GM18507 (cell line): ENCODE results near the gene ITM2C.

Experiments used
- DNase-seq: peaks from one replicate; pipeline ENCODE4 v3.0.0; 2011; ENCODE audit warnings: low read depth; ENCODE audit not compliant: insufficient read length; ENCODE audit errors: extremely low spot score
- FAIRE-seq: peaks from 2 replicates; lab custom pipeline; 2011; peaks lifted over from hg19 to GRCh38; lab: Jason Lieb, UNC

The ITM2C gene

GRCh38 chr2:230864605-230865306, at the start of gene ITM2C:
TSS of gene ITM2C (plus strand) at chr2:230864942. CDS start at chr2:230865026, 84 bp downstream.
- FAIRE-seq = peak; percentile 82

DNA sequence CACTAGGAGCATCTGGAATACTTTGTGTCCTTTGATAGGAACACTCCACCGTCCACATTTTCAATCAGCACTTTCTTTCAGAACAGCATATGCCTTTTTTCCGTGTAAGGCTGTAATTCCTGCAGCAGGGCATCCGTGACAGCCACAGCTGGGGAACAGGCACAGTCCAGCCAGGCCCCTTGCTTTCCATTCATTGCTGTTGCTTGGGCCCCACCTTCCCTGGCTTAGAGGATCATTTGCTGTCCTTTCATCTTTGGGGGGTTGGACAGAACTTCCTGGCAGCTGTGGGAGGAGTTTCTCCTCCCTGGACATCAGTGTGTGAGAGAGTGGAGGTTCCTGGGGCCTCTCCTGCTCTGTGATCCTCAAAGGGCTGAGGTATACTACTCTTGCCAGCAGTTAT, 49.7 kb upstream of the ITM2C start:
- no peak for DNase-seq
- FAIRE-seq = no peak

More at GRCh38 chr2:230864605-230865306, at the start of gene ITM2C:
- no peak for DNase-seq

DNA sequence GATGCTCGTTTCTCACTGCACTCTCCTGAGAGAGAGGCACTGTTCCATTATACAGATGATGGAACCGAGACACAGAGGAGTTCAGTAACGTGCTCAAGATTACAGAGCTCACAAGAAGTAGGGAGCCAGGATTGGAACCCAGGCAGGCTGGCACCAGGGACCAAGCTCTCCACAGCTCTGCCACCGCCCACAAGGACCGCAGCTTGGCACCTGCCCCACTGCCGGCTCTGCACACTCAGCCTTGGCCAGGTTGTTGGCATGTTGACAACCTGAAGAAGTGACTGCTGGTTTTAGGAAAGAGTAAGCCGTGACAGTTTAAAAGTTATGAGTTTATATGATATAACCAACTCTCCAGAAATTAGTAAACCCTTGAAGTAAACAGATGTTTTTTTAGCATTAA, 48.0 kb upstream of the ITM2C start:
- DNase-seq (no peak), FAIRE-seq (no peak)

GRCh38 chr2:230819433-230819832, 45.3 kb upstream of the ITM2C start:
- DNase-seq = no peak
- no peak for FAIRE-seq

- DNase-seq (no peak), FAIRE-seq (no peak)
Measured at GRCh38 chr2:230821261-230821990, 43.3 kb upstream of the ITM2C start.

DNA sequence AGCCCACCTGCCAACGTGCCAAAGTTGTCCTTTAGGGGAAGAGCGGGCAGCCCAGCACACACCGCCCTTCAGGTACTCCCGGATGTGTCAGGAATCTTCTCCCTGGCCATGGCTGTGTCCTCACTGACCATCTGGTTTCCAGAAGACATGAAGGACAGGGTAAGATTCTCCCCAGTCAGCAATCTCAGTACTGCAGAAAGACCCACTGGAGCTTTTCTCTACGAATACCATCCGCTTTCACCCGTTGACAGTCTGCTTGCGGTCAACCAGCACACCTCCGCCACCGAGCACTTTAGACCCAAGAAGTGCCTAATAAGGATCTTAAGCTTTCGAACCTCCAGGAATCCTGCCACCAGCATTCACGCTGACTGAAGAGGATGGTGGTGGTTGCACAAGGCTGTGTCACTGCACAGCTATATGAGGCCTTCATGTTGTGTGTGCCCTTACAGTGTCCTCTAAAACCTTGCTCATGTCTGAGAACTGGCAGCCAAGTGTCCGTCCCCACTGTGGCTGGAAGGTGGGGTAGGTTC, 42.7 kb upstream of the ITM2C start:
- no peak for DNase-seq
- no peak for FAIRE-seq

- DNase-seq = no peak
- no peak for FAIRE-seq
Measured at GRCh38 chr2:230823264-230823964, 41.3 kb upstream of the ITM2C start.

DNA sequence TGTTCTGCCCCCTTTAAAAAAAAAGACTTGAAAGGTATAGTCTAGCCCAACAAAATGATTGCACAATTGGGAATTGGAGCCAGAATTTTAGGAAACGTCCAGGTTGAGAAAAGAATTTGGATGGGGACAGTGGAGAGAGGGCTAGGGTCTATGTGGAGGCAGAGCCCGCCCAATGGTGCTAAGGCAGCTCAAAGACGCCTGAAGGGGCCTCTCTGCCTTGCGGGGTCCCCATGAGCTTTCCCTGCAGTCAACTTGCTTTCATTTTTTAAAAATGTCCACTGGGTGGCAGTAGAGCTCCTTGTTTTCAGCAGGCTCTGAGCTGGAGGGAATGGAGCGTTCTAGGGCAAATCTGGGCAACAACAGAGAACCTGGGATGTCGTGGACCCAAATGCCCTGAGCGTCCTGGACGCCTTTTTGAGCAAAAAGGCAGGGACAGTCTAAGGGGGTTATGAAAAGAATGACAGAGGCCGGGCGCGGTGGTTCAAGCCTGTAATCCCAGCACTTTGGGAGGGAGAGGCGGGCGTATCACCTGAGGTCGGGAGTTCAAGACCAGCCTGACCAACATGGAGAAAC, 40.2 kb upstream of the ITM2C start:
- DNase-seq (peak; percentile 66), FAIRE-seq (peak; percentile 93)

DNA sequence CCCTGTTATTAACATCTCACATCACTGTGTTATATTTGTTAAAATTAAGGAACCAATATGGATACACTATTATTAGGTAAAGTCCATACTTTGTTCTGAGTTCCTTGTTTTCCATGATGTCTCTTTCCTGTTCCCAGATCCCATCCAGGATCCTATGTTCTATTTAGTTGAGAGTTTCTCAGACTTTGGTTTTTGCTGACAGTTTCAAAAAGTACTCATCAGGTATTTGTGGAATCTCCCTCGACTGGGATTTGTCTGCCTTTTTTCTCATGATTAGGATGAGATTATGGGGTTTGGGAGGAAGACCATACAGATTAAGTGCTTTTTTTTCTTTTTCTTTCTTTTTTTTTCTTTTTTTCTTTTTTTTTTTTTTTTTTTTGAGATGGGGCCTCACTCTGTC, 39.4 kb upstream of the ITM2C start:
- no peak for DNase-seq
- FAIRE-seq = no peak

- FAIRE-seq (no peak), DNase-seq (no peak)
Measured at GRCh38 chr2:230827774-230828271, 36.9 kb upstream of the ITM2C start.

DNA sequence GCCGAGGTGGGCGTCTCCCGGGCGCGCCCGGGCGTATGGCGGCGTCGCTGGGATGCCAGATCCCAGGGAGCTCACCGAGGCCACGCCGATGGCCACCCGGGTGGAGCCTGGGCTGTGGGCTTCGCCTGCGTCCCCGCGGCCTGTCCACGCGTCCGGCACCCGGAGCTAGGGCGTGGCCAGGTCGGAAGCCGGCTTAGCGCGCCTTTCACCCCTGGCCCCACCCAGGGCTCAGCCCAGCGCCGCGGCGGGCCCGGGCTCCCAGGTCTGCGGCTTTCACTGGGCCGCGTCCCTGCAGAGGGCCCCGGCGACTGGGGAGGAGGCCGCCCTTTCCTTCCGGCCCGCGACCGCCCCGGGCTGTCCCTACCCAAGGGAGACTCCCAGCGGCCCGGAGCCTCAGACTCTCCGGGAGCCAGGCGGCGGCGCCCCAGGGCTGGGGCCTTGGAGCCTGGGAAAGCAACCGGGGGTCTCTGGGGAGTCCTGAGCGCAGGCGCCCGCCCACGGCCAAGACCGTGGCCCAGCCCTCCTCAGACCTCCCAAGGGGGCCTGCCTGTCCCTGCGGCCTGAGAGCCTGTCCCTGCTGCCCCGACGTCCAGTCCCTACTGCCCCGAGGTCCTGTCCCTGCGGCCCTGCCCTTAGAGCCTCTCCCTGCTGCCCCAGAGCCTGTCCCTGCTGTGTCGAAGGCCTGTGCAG, 36.3 kb upstream of the ITM2C start:
- no peak for FAIRE-seq
- DNase-seq = peak; percentile 30

DNA sequence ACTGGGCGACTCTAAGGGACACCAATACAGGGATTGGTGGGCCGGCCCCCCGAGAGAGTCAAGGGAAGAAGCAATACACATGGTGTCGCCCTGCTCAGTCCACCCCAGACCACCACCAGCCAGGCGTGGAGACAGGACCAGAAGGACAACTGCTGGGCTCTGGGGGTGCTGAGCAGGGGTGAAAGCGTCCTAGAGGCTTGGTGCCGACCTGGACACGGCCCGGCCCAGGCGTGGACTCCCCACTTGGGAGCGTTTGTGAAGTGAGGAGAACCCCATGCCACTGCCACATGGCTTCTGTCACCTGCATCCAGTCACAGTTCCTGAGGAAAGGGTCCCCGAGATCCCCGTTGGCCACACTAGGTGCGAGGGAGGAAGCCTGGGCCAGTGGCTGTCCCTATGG, 35.4 kb upstream of the ITM2C start:
- no peak for FAIRE-seq
- no peak for DNase-seq

GRCh38 chr2:230829959-230830358, 34.8 kb upstream of the ITM2C start:
- DNase-seq (no peak), FAIRE-seq (no peak)

GRCh38 chr2:230830428-230830827, 34.3 kb upstream of the ITM2C start:
- FAIRE-seq (no peak), DNase-seq (no peak)

- DNase-seq = no peak
- FAIRE-seq = no peak
Measured at GRCh38 chr2:230840301-230840700, 24.4 kb upstream of the ITM2C start.

DNA sequence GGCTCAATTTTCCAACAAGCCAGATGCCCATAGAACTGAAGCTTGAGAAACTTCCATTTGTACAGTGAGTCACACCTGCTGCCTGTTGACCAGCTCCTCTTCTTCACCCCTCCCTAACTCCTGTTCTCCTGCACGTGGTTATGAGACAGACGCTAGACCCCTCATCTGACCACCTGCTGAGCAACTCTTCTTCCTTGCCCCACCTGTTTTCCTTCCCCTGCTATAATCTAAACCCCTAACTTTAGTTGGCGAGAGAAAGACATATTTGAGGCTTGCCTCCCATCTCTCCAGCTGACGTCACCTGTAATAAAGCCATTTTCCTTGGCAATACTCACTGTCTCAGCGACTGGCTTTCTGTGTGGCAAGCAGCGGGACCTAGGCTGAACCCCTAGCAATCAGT, 22.3 kb upstream of the ITM2C start:
- no peak for DNase-seq
- FAIRE-seq = no peak

DNA sequence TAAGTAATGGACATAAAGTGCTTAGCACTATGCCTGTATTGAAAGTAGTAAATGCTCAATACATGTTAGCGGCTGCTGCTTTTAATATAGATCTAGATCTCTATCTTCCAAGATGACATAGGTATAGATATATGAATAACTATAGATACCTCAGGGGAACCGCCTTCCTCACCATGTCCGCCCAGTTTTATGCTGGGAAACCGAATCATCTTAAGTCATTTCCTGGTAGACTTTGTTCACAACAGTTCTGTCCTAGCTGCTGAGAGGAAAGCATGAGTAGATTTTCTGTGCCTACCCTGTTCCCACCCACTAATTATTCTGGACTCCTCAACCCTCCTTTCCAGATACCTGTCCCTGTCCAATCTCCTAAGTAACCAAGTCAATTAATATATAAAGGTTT, 21.6 kb upstream of the ITM2C start:
- no peak for FAIRE-seq
- no peak for DNase-seq

- no peak for FAIRE-seq
- no peak for DNase-seq
Measured at GRCh38 chr2:230846360-230846759, 18.4 kb upstream of the ITM2C start.

GRCh38 chr2:230847883-230848388, 16.8 kb upstream of the ITM2C start:
- peak; percentile 92 for FAIRE-seq
- DNase-seq = peak; percentile 86
